ENCODE data around the gene U2SURP. TPM values are rescaled to one million over a fixed set of nuclear protein-coding genes. Genes with fewer than 3 reads are reported as not detected.

The U2SURP gene
- total and polyA plus RNA-seq, 4 donors, result 8.3 to 41.2 (median 30.3) TPM

GRCh38 chr3:143067201-143067600, 65.8 kb downstream of the U2SURP start:
- Histone ChIP-seq H3K4me1 (ENCODE audit: control insufficient read depth in 4 of 4, insufficient read depth in 4 of 4, low read length in 3 of 4) (peaks cover 0 to 8% (median 3%) of the 10 kb centered on the region in 4 donors), H3K9ac (ENCODE audit: low read depth in 1 of 2, low read length in 2 of 2) (no peak overlapping the region), H3K36me3 (ENCODE audit: control insufficient read depth in 4 of 4, insufficient read depth in 3 of 4, low read depth in 1 of 4, low read length in 3 of 4) (no peaks in the 10 kb centered on the region), H3K4me3 (ENCODE audit: low read depth in 1 of 3, low read length in 3 of 3) (no peak overlapping the region), H3K27me3 (ENCODE audit: control insufficient read depth in 4 of 4, insufficient read depth in 4 of 4, low read length in 3 of 4) (no peaks in the 10 kb centered on the region), H3K9me3 (ENCODE audit: control insufficient read depth in 4 of 4, low read length in 3 of 4) (no peaks in the 10 kb centered on the region), H3K27ac (ENCODE audit: low read depth in 1 of 2, low read length in 2 of 2) (no peak overlapping the region)
- no peak for DNase-seq (ENCODE audit: low spot score)
- WGBS, result 91% methylated on average over 3 of the region's 3 CpGs
- TF ChIP-seq HNF4A (conservative IDR thresholded peaks at IDR 0.05) (no peak), YY1 (IDR thresholded peaks at IDR 0.05) (no peak), SP1 (IDR thresholded peaks at IDR 0.05) (no peak), REST (IDR thresholded peaks at IDR 0.05) (no peak), HNF4G (IDR thresholded peaks at IDR 0.05) (no peak), ZBTB33 (IDR thresholded peaks at IDR 0.05) (no peak), CTCF (IDR thresholded peaks at IDR 0.05; ENCODE audit: low read depth, low read length, missing input control) (no peak), MAX (IDR thresholded peaks at IDR 0.05) (no peak), EGR1 (IDR thresholded peaks at IDR 0.05; ENCODE audit: low read depth in 2 of 2) (no peak), ATF3 (IDR thresholded peaks at IDR 0.05) (no peak), FOXA2 (IDR thresholded peaks at IDR 0.05) (no peak), RXRA (IDR thresholded peaks at IDR 0.05) (no peak), GABPA (IDR thresholded peaks at IDR 0.05 in 1 of 2, conservative IDR thresholded peaks at IDR 0.05 in 1 of 2) (no peak)

GRCh38 chr3:143068059-143068458, 66.7 kb downstream of the U2SURP start:
- Histone ChIP-seq H3K9ac (ENCODE audit: low read depth in 1 of 2, low read length in 2 of 2) (no peak overlapping the region), H3K9me3 (ENCODE audit: control insufficient read depth in 4 of 4, low read length in 3 of 4) (no peaks in the 10 kb centered on the region), H3K4me3 (ENCODE audit: low read depth in 1 of 3, low read length in 3 of 3) (no peak overlapping the region), H3K27ac (ENCODE audit: low read depth in 1 of 2, low read length in 2 of 2) (no peak overlapping the region), H3K27me3 (ENCODE audit: control insufficient read depth in 4 of 4, insufficient read depth in 4 of 4, low read length in 3 of 4) (no peaks in the 10 kb centered on the region), H3K36me3 (ENCODE audit: control insufficient read depth in 4 of 4, insufficient read depth in 3 of 4, low read depth in 1 of 4, low read length in 3 of 4) (no peaks in the 10 kb centered on the region), H3K4me1 (ENCODE audit: control insufficient read depth in 4 of 4, insufficient read depth in 4 of 4, low read length in 3 of 4) (peaks cover 0 to 8% (median 3%) of the 10 kb centered on the region in 4 donors)
- WGBS, result 81% methylated on average over 5 of the region's 5 CpGs
- DNase-seq (ENCODE audit: low spot score), result no peak
- TF ChIP-seq GABPA (IDR thresholded peaks at IDR 0.05 in 1 of 2, conservative IDR thresholded peaks at IDR 0.05 in 1 of 2) (no peak), NR2F2 (IDR thresholded peaks at IDR 0.05) (no peak), HNF4G (IDR thresholded peaks at IDR 0.05) (no peak), HNF4A (conservative IDR thresholded peaks at IDR 0.05) (no peak), YY1 (IDR thresholded peaks at IDR 0.05) (no peak), MAX (IDR thresholded peaks at IDR 0.05) (no peak), ATF3 (IDR thresholded peaks at IDR 0.05) (no peak), TAF1 (conservative IDR thresholded peaks at IDR 0.05) (no peak), CTCF (IDR thresholded peaks at IDR 0.05; ENCODE audit: low read depth, low read length, missing input control) (no peak), FOXA1 (IDR thresholded peaks at IDR 0.05) (no peak)

Measured in liver (tissue), 9 donors.